AG04450 (cell line): ENCODE measurements around the gene DHX34. TPM values are rescaled to one million over a fixed set of nuclear protein-coding genes. Genes with fewer than 3 reads are reported as not detected.

ENCODE experiments used
- CTCF ChIA-PET: fragments of 300-600, 350-600 bp; formaldehyde crosslinking; extraction: SDS; loops from one replicate; lab custom pipeline; 2022; ENCODE audit warnings: antibody characterized with exemption, inconsistent platforms; lab: Charles Lee
- POLR2A ChIA-PET: fragments of 350-600 bp; formaldehyde crosslinking; extraction: SDS; loops from one replicate; lab custom pipeline; 2021; ENCODE audit warnings: antibody characterized with exemption, inconsistent platforms; lab: Yijun Ruan, JAX
- DNase-seq: peaks from one replicate; pipeline ENCODE4 v3.0.0-alpha.2; 2011; ENCODE audit warnings: low read depth, low spot score
- H3K27ac ChIP-seq: one replicate; pipeline ENCODE4 v1.5.1; 2012; ENCODE audit warnings: low read depth, low read length, control low read depth
- H3K27me3 ChIP-seq: one replicate; pipeline ENCODE4 v1.6.0; 2012; ENCODE audit warnings: low read length; ENCODE audit not compliant: control insufficient read depth, insufficient read depth
- H3K4me3 ChIP-seq: 2 replicates; pipeline ENCODE4 v1.5.1; 2011; ENCODE audit warnings: mild to moderate bottlenecking, low read depth, low read length, control low read depth
- H3K9me3 ChIP-seq: 2 replicates; pipeline ENCODE4 v1.5.1; 2012; ENCODE audit warnings: low read length; ENCODE audit not compliant: control insufficient read depth, insufficient read depth
- CTCF ChIP-seq: IDR thresholded peaks from 2 replicates; pipeline ENCODE4 v1.5.1; 2011; ENCODE audit warnings: low read depth, low read length, control low read depth, inconsistent platforms
- polyA plus RNA-seq: library from polyadenylated mRNA; depleted of rRNA; stranded (reverse); fragments of >200 nt; gene quantifications from 2 replicates; pipeline ENCODE4 v1.2.3, GENCODE V29; 2011

DHX34 gene
- polyA plus RNA-seq, 1 experiment: 4.2 TPM

GRCh38 chr19:47372603-47373002 lies 23.5 kb downstream of the DHX34 start:
- no peaks in the 10 kb centered on the region for H3K9me3 ChIP-seq
- no peak overlapping the region for H3K27ac ChIP-seq
- CTCF ChIA-PET: interaction anchor here (3.8 to 4.4 kb wide), 2 partner anchors 19 to 23 kb away, joined by 17 to 28 read pairs; partner anchors contain the start of gene DHX34
- no peak overlapping the region for H3K4me3 ChIP-seq
- TF ChIP-seq CTCF: no peak
- POLR2A ChIA-PET: no interaction called here
- DNase-seq: no peak
- H3K27me3 ChIP-seq: no peaks in the 10 kb centered on the region

- Histone ChIP-seq H3K4me3 (no peak overlapping the region), H3K27ac (no peak overlapping the region), H3K9me3 (no peaks in the 10 kb centered on the region), H3K27me3 (no peaks in the 10 kb centered on the region)
- ChIA-PET CTCF (interaction anchor here (1.6 kb wide), 1 partner anchor 25 kb away, joined by 10 read pairs; the partner anchor contains the start of gene DHX34), POLR2A (no interaction called here)
- TF ChIP-seq CTCF: no peak
- DNase-seq: no peak
These were observed 24.4 kb downstream of the DHX34 start for GRCh38 chr19:47373246-47374240.

GRCh38 chr19:47374876-47375693 lies 26.0 kb downstream of the DHX34 start:
- ChIA-PET CTCF (interaction anchor here (1.6 kb wide), 1 partner anchor 26 kb away, joined by 10 read pairs; the partner anchor contains the start of gene DHX34), POLR2A (no interaction called here)

GRCh38 chr19:47375694-47376588 lies 26.8 kb downstream of the DHX34 start:
- H3K27ac ChIP-seq: no peak overlapping the region
- no peak for TF ChIP-seq CTCF
- POLR2A ChIA-PET: no interaction called here
- CTCF ChIA-PET: interaction anchor here (1.6 kb wide), 1 partner anchor 27 kb away, joined by 5 read pairs; the partner anchor contains the start of gene DHX34
- no peak overlapping the region for H3K4me3 ChIP-seq
- H3K9me3 ChIP-seq: no peaks in the 10 kb centered on the region
- DNase-seq: no peak
- no peaks in the 10 kb centered on the region for H3K27me3 ChIP-seq

More at GRCh38 chr19:47374876-47375693, 26.0 kb downstream of the DHX34 start:
- no peak overlapping the region for H3K4me3 ChIP-seq
- DNase-seq: no peak
- no peaks in the 10 kb centered on the region for H3K27me3 ChIP-seq
- no peak overlapping the region for H3K27ac ChIP-seq
- H3K9me3 ChIP-seq: no peaks in the 10 kb centered on the region
- TF ChIP-seq CTCF: no peak
